ENCODE measurements around the gene ARID1B. TPM values are rescaled to one million over a fixed set of nuclear protein-coding genes. Genes with fewer than 3 reads are reported as not detected.

ARID1B gene
- polyA plus RNA-seq, 1 experiment: 19.2 TPM

GRCh38 chr6:157222201-157222981, 445.2 kb downstream of the ARID1B start:
- no peak overlapping the region for H3K4me3 ChIP-seq (ENCODE audit: low read depth, low read length)
- no peak overlapping the region for H3K27ac ChIP-seq (ENCODE audit: low read depth, low read length)
- ChIA-PET POLR2A (no interaction called here), CTCF (interaction anchor here (2.0 kb wide), 1 partner anchor 13 kb away, joined by 7 read pairs; no protein-coding TSS in a partner anchor)
- H3K9me3 ChIP-seq (ENCODE audit: control insufficient read depth, insufficient read depth, low read length): no peaks in the 10 kb centered on the region; the same call in 1 of the 2 replicates
- DNase-seq (ENCODE audit: low read depth, low spot score): no peak
- H3K27me3 ChIP-seq (ENCODE audit: control insufficient read depth, insufficient read depth, low read length): no peaks in the 10 kb centered on the region
- no peak for TF ChIP-seq CTCF (IDR thresholded peaks at IDR 0.05; ENCODE audit: low read depth, low read length)

GRCh38 chr6:157223021-157223430, 445.8 kb downstream of the ARID1B start:
- no peak overlapping the region for H3K27ac ChIP-seq (ENCODE audit: low read depth, low read length)
- DNase-seq (ENCODE audit: low read depth, low spot score): no peak
- no peaks in the 10 kb centered on the region; the same call in 1 of the 2 replicates for H3K9me3 ChIP-seq (ENCODE audit: control insufficient read depth, insufficient read depth, low read length)
- CTCF ChIA-PET: interaction anchor here (1.0 to 2.0 kb wide), 2 partner anchors 12 to 52 kb away, joined by 3 to 7 read pairs; no protein-coding TSS in a partner anchor
- no peak for TF ChIP-seq CTCF (IDR thresholded peaks at IDR 0.05; ENCODE audit: low read depth, low read length)
- H3K4me3 ChIP-seq (ENCODE audit: low read depth, low read length): no peak overlapping the region
- H3K27me3 ChIP-seq (ENCODE audit: control insufficient read depth, insufficient read depth, low read length): no peaks in the 10 kb centered on the region
- POLR2A ChIA-PET: no interaction called here

GRCh38 chr6:157223511-157223910, 446.3 kb downstream of the ARID1B start:
- Histone ChIP-seq H3K27ac (ENCODE audit: low read depth, low read length) (no peak overlapping the region), H3K27me3 (ENCODE audit: control insufficient read depth, insufficient read depth, low read length) (no peaks in the 10 kb centered on the region), H3K9me3 (ENCODE audit: control insufficient read depth, insufficient read depth, low read length) (no peaks in the 10 kb centered on the region; the same call in 1 of the 2 replicates), H3K4me3 (ENCODE audit: low read depth, low read length) (no peak overlapping the region)
- CTCF ChIA-PET: interaction anchor here (1.0 to 2.0 kb wide), 2 partner anchors 12 to 52 kb away, joined by 3 to 7 read pairs; no protein-coding TSS in a partner anchor
- TF ChIP-seq CTCF (IDR thresholded peaks at IDR 0.05; ENCODE audit: low read depth, low read length): no peak
- no peak for DNase-seq (ENCODE audit: low read depth, low spot score)
- POLR2A ChIA-PET: no interaction called here

- ChIA-PET CTCF (interaction anchor here (1.0 to 2.0 kb wide), 2 partner anchors 11 to 51 kb away, joined by 3 to 7 read pairs; no protein-coding TSS in a partner anchor), POLR2A (no interaction called here)
- Histone ChIP-seq H3K27ac (ENCODE audit: low read depth, low read length) (no peak overlapping the region), H3K27me3 (ENCODE audit: control insufficient read depth, insufficient read depth, low read length) (peaks cover 3% of the 10 kb centered on the region), H3K9me3 (ENCODE audit: control insufficient read depth, insufficient read depth, low read length) (no peaks in the 10 kb centered on the region; the same call in 1 of the 2 replicates), H3K4me3 (ENCODE audit: low read depth, low read length) (no peak overlapping the region)
- TF ChIP-seq CTCF (IDR thresholded peaks at IDR 0.05; ENCODE audit: low read depth, low read length): no peak
- no peak for DNase-seq (ENCODE audit: low read depth, low spot score)
Observed at GRCh38 chr6:157224178-157224950, 447.2 kb downstream of the ARID1B start.

Measured in AG04450 (cell line).